GM23248 (cell line): ENCODE data around the gene JMY. TPM values are rescaled to one million over a fixed set of nuclear protein-coding genes. Genes with fewer than 3 reads are reported as not detected.

Experiments
- DNase-seq: peaks from one replicate; pipeline ENCODE4 v3.0.0-alpha.2; 2015
- H2AFZ ChIP-seq: fragments of 200-600 bp; sonication (generic); 2 replicates; pipeline ENCODE4 v1.6.1; 2016; ENCODE audit warnings: antibody characterized with exemption
- H3F3A ChIP-seq: fragments of 200-600 bp; sonication (generic); 2 replicates; pipeline ENCODE4 v1.6.1; 2016; ENCODE audit warnings: mild to moderate bottlenecking, antibody characterized with exemption, mixed run types; ENCODE audit not compliant: insufficient read depth
- H3K27ac ChIP-seq: fragments of 200-600 bp; sonication (generic); 2 replicates; pipeline ENCODE4 v1.5.1; 2016; ENCODE audit warnings: mild to moderate bottlenecking
- H3K27me3 ChIP-seq: fragments of 200-600 bp; sonication (generic); replicated peaks from 2 replicates; pipeline ENCODE4 v1.6.1; 2016; ENCODE audit warnings: mild to moderate bottlenecking; ENCODE audit not compliant: insufficient read depth
- H3K36me3 ChIP-seq: fragments of 200-600 bp; sonication (generic); 2 replicates; pipeline ENCODE4 v1.6.1; 2016; ENCODE audit warnings: low read depth, mild to moderate bottlenecking
- H3K4me1 ChIP-seq: fragments of 200-600 bp; sonication (generic); 2 replicates; pipeline ENCODE4 v1.6.1; 2016; ENCODE audit warnings: mild to moderate bottlenecking; ENCODE audit not compliant: insufficient read depth
- H3K4me2 ChIP-seq: fragments of 200-600 bp; sonication (generic); one replicate; pipeline ENCODE4 v1.6.1; 2016; ENCODE audit warnings: mild to moderate bottlenecking; ENCODE audit not compliant: unreplicated experiment
- H3K4me3 ChIP-seq: fragments of 200-600 bp; sonication (generic); 2 replicates; pipeline ENCODE4 v1.5.1; 2016; ENCODE audit warnings: mild to moderate bottlenecking
- H3K79me2 ChIP-seq: fragments of 200-600 bp; sonication (generic); 2 replicates; pipeline ENCODE4 v1.6.1; 2016; ENCODE audit warnings: mild to moderate bottlenecking; ENCODE audit not compliant: insufficient read depth
- H3K9ac ChIP-seq: fragments of 200-600 bp; sonication (generic); 2 replicates; pipeline ENCODE4 v1.6.1; 2016; ENCODE audit warnings: mild to moderate bottlenecking
- H3K9me2 ChIP-seq: fragments of 200-600 bp; sonication (generic); 2 replicates; pipeline ENCODE4 v1.6.1; 2016; ENCODE audit warnings: mixed run types, mild to moderate bottlenecking, moderate library complexity; ENCODE audit not compliant: insufficient read depth
- H3K9me3 ChIP-seq: fragments of 200-600 bp; sonication (generic); one replicate; pipeline ENCODE4 v1.6.1; 2017; ENCODE audit warnings: low read depth
- H4K20me1 ChIP-seq: fragments of 200-600 bp; sonication (generic); 2 replicates; pipeline ENCODE4 v1.6.0; 2016; ENCODE audit not compliant: insufficient read depth
- EZH2 ChIP-seq: fragments of 200-600 bp; sonication (generic); IDR thresholded peaks from 2 replicates; pipeline ENCODE4 v1.6.1; 2018; ENCODE audit warnings: antibody characterized with exemption, mild to moderate bottlenecking; ENCODE audit not compliant: insufficient read depth, poor library complexity, severe bottlenecking
- EZH2phosphoT487 ChIP-seq: fragments of 200-600 bp; sonication (generic); IDR thresholded peaks from 2 replicates; pipeline ENCODE4 v1.6.1; 2018; ENCODE audit warnings: antibody characterized with exemption, moderate library complexity, mild to moderate bottlenecking, low read depth; ENCODE audit not compliant: insufficient read depth
- whole genome bisulfite sequencing, 2 experiments: methylation state at CpG; one replicate each; pipeline ENCODE4 v1.1.6; 2015 to 2017; ENCODE audit warnings: low lambda C conversion rate in 2 of 2, low coverage in 1 of 2; ENCODE audit errors: missing lambda C conversion rate in 2 of 2; 5-methylcytosine and 5-hydroxymethylcytosine counted together
- in situ Hi-C: fragments of 300-500 bp; cut with MboI; formaldehyde crosslinking; loops from 2 replicates; pipeline ENCODE4 v1.15.0; 2020
- polyA plus RNA-seq: library from polyadenylated mRNA; unstranded; fragments of >200 nt; fragmentation: Nextera tagmentation; extraction: Ambion mirVana; gene quantifications from 2 replicates; pipeline ENCODE4 v1.2.1, GENCODE V29; 2016
- total RNA-seq: library from RNA; depleted of rRNA; stranded (reverse); fragments of >200 nt; shearing (Covaris generic); gene quantifications from 2 replicates; pipeline ENCODE4 v1.2.3, GENCODE V29; 2014

Gene JMY
- total and polyA plus RNA-seq, 2 experiments from 2014 or later = 3.4 to 12.2 TPM

- peak overlapping the region; percentile 32 for H3K4me2 ChIP-seq
- no peak for TF ChIP-seq EZH2phosphoT487
- no peak for TF ChIP-seq EZH2
- H3K27me3 ChIP-seq = no peaks in the 10 kb centered on the region
- peak overlapping the region; percentile 8; the same call in 1 of the 2 replicates for H3K27ac ChIP-seq
- no peaks in the 10 kb centered on the region for H4K20me1 ChIP-seq
- H3K79me2 ChIP-seq = no peaks in the 10 kb centered on the region
- H3K9me2 ChIP-seq = no peaks in the 10 kb centered on the region
- 89 to 90% methylated on average over 4 of the region's 4 CpGs for WGBS, 2 experiments
- in situ Hi-C loops = no loop called here
- H3F3A ChIP-seq = peaks cover 14% of the 10 kb centered on the region; the same call in 1 of the 2 replicates
- H3K36me3 ChIP-seq = peaks cover 10% of the 10 kb centered on the region; the same call in 1 of the 2 replicates
- H3K9me3 ChIP-seq = no peaks in the 10 kb centered on the region
- H3K9ac ChIP-seq = no peak overlapping the region
- H3K4me1 ChIP-seq = peaks cover 9% of the 10 kb centered on the region
- H3K4me3 ChIP-seq = no peak overlapping the region
- peak; percentile 26 for DNase-seq
- H2AFZ ChIP-seq = no peak overlapping the region
These were observed 65.2 kb downstream of the JMY start for GRCh38 chr5:79301046-79301712.

GRCh38 chr5:79302454-79302853 is 66.5 kb downstream of the JMY start:
- Histone ChIP-seq H3K27me3 (no peaks in the 10 kb centered on the region), H3F3A (peaks cover 14% of the 10 kb centered on the region; the same call in 1 of the 2 replicates), H3K4me1 (peaks cover 9% of the 10 kb centered on the region), H3K4me2 (no peak overlapping the region), H4K20me1 (no peaks in the 10 kb centered on the region), H3K27ac (no peak overlapping the region), H3K4me3 (no peak overlapping the region), H2AFZ (no peak overlapping the region), H3K9ac (no peak overlapping the region), H3K36me3 (peaks cover 19% of the 10 kb centered on the region; the same call in 1 of the 2 replicates), H3K9me3 (no peaks in the 10 kb centered on the region), H3K9me2 (no peaks in the 10 kb centered on the region), H3K79me2 (no peaks in the 10 kb centered on the region)
- in situ Hi-C loops = no loop called here
- no peak for DNase-seq
- TF ChIP-seq EZH2phosphoT487 (no peak), EZH2 (no peak)
- 77 to 100% methylated on average over 1 of the region's 1 CpG for WGBS, 2 experiments

GRCh38 chr5:79305706-79306105 is 69.8 kb downstream of the JMY start:
- H3K36me3 ChIP-seq = peaks cover 19% of the 10 kb centered on the region; the same call in 1 of the 2 replicates
- no peak for DNase-seq
- no peak for TF ChIP-seq EZH2
- no peak for TF ChIP-seq EZH2phosphoT487
- H3K79me2 ChIP-seq = no peaks in the 10 kb centered on the region
- H3K9me3 ChIP-seq = no peaks in the 10 kb centered on the region
- no peak overlapping the region for H3K4me2 ChIP-seq
- WGBS, 2 experiments = 97 to 100% methylated on average over 1 of the region's 1 CpG
- in situ Hi-C loops = no loop called here
- H3K9ac ChIP-seq = no peak overlapping the region
- no peaks in the 10 kb centered on the region for H3K9me2 ChIP-seq
- no peaks in the 10 kb centered on the region for H3K27me3 ChIP-seq
- H3K27ac ChIP-seq = no peak overlapping the region
- H3F3A ChIP-seq = peaks cover 8% of the 10 kb centered on the region; the same call in 1 of the 2 replicates
- no peak overlapping the region for H3K4me3 ChIP-seq
- H2AFZ ChIP-seq = no peak overlapping the region
- H4K20me1 ChIP-seq = no peaks in the 10 kb centered on the region
- peaks cover 8% of the 10 kb centered on the region for H3K4me1 ChIP-seq

GRCh38 chr5:79318935-79319614 is 83.1 kb downstream of the JMY start:
- in situ Hi-C loops = no loop called here
- no peaks in the 10 kb centered on the region for H3K9me2 ChIP-seq
- H3K4me2 ChIP-seq = peak overlapping the region; percentile 17
- H3K79me2 ChIP-seq = no peaks in the 10 kb centered on the region
- H3K4me3 ChIP-seq = no peak overlapping the region
- WGBS, 2 experiments = 88% methylated on average over 3 of the region's 3 CpGs
- no peak overlapping the region for H3K9ac ChIP-seq
- no peaks in the 10 kb centered on the region for H3K27me3 ChIP-seq
- TF ChIP-seq EZH2phosphoT487 = no peak
- TF ChIP-seq EZH2 = no peak
- H3K36me3 ChIP-seq = peaks cover 14% of the 10 kb centered on the region
- no peaks in the 10 kb centered on the region for H3K9me3 ChIP-seq
- no peaks in the 10 kb centered on the region for H4K20me1 ChIP-seq
- peak overlapping the region; percentile 76 for H2AFZ ChIP-seq
- peak overlapping the region; percentile 56 for H3K27ac ChIP-seq
- H3K4me1 ChIP-seq = peaks cover 13% of the 10 kb centered on the region
- DNase-seq = peak; percentile 88
- H3F3A ChIP-seq = peaks cover 17% of the 10 kb centered on the region
